Sigmoid colon (tissue), 7 donors: ENCODE results near the gene CRTAC1. TPM values are rescaled to one million over a fixed set of nuclear protein-coding genes. Genes with fewer than 3 reads are reported as not detected.

Source experiments
- DNase-seq: peaks from one replicate; pipeline ENCODE4 v3.0.0-alpha.2; 2019
- H3K27ac ChIP-seq, 4 donors: fragments of 200-600 bp; sonication (generic); one replicate each; pipeline ENCODE4 v1.5.1; 2016 to 2019; ENCODE audit warnings: mild to moderate bottlenecking in 1 of 4
- H3K27me3 ChIP-seq, 3 donors: fragments of 200-600 bp; sonication (generic); one replicate each; pipeline ENCODE4 v1.5.1; 2019; ENCODE audit warnings: mild to moderate bottlenecking in 1 of 3
- H3K36me3 ChIP-seq, 4 donors: fragments of 200-600 bp; sonication (generic); one replicate each; pipeline ENCODE4 v1.5.1; 2016 to 2019
- H3K4me1 ChIP-seq, 4 donors: fragments of 200-600 bp; sonication (generic); one replicate each; pipeline ENCODE4 v1.5.1; 2017 to 2019
- H3K4me3 ChIP-seq, 4 donors: fragments of 200-600 bp; sonication (generic); one replicate each; pipeline ENCODE4 v1.5.1; 2017 to 2019; ENCODE audit warnings: mild to moderate bottlenecking in 2 of 4, moderate library complexity in 1 of 4
- H3K9me3 ChIP-seq, 4 donors: fragments of 200-600 bp in 3 of 4; sonication (generic) in 3 of 4; one replicate each; pipeline versions ENCODE4 v1.5.1 to v1.6.1; 2013 to 2019
- EP300 ChIP-seq, 4 donors: sonication (generic); formaldehyde crosslinking; IDR thresholded peaks; one replicate each; pipeline ENCODE4 v1.6.1; 2017; ENCODE audit warnings: antibody characterized with exemption in 4 of 4
- POLR2A ChIP-seq, 2 donors: fragments of 450-650 bp; IDR thresholded peaks; one replicate each; pipeline ENCODE4 v1.6.1; 2016; ENCODE audit warnings: antibody characterized with exemption in 2 of 2, mild to moderate bottlenecking in 2 of 2, moderate library complexity in 2 of 2
- POLR2AphosphoS5 ChIP-seq, 4 donors: sonication (generic); formaldehyde crosslinking; IDR thresholded peaks; one replicate each; pipeline ENCODE4 v1.6.1; 2017; ENCODE audit warnings: antibody characterized with exemption in 4 of 4
- WGBS, 2 donors: extraction: QIAGEN DNeasy Blood & Tissue Kit; methylation state at CpG; one replicate each; pipeline ENCODE4 v1.1.7; 2013; 5-methylcytosine and 5-hydroxymethylcytosine counted together
- intact Hi-C: fragments of 100-400 bp; cut with DNase I; formaldehyde crosslinking; loops from one replicate; pipeline ENCODE4 v1.15.1; 2023
- polyA plus RNA-seq, 3 donors: library from polyadenylated mRNA; stranded (reverse); fragments of 200-250 nt; gene quantifications; one replicate each; pipeline ENCODE4 v1.2.3, GENCODE V29; 2013
- total RNA-seq, 4 donors: library from RNA; depleted of rRNA; stranded (reverse); fragments of >200 nt; gene quantifications; one replicate each; pipeline ENCODE4 v1.1.0, GENCODE V29; 2016
- TF ChIP-seq, protein P1 (sequence below), 4 experiments: fragments of 450-650 bp in 3 of 4; fragments of 200-600 bp in 1 of 4; IDR thresholded peaks; one replicate each; pipeline ENCODE4 v1.5.1; 2016 to 2019; ENCODE audit warnings: antibody characterized with exemption in 4 of 4, mild to moderate bottlenecking in 3 of 4, moderate library complexity in 2 of 4
- donor health status: healthy with polysubstance abuse.
- donor health status: Bipolar disorder and iron deficiency.
- donor health status: healthy.

CRTAC1 gene
- total and polyA plus RNA-seq, 7 donors = 1.2 to 6.4 (median 2.6) TPM; not detected in 1

DNA sequence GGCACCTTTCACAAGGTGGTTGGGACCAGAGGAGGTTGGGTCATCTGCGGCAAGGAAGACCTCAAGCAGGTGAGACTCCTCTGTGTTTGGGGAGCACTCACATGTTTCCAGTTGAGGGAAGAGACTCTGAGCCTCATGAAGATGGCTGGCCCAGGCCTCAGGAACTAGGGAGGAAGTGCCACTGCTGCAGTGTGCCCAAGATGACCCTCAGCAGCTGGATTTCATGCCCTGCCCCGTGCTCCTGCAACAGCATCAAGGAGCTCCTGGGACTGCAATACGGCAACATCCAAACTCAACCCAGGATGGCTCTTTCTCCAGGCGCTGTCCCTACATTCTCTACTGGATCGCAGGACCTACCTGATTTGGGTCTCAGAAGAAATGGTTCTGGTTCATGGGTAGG is 106.9 kb downstream of the CRTAC1 start:
- intact Hi-C loops = no loop called here
- H3K36me3 ChIP-seq = no peaks in the 10 kb centered on the region
- H3K4me1 ChIP-seq = peaks cover 0 to 13% (median 2%) of the 10 kb centered on the region in 4 donors
- H3K27ac ChIP-seq = no peak overlapping the region
- 88 to 92% methylated on average over 5 of the region's 5 CpGs for WGBS, 2 donors
- no peak overlapping the region for H3K4me3 ChIP-seq
- H3K9me3 ChIP-seq = no peaks in the 10 kb centered on the region
- DNase-seq = no peak
- H3K27me3 ChIP-seq = peaks cover 0 to 43% (median 4%) of the 10 kb centered on the region in 3 donors
- TF ChIP-seq POLR2AphosphoS5 (IDR thresholded peaks at IDR 0.05) = no peak

DNA sequence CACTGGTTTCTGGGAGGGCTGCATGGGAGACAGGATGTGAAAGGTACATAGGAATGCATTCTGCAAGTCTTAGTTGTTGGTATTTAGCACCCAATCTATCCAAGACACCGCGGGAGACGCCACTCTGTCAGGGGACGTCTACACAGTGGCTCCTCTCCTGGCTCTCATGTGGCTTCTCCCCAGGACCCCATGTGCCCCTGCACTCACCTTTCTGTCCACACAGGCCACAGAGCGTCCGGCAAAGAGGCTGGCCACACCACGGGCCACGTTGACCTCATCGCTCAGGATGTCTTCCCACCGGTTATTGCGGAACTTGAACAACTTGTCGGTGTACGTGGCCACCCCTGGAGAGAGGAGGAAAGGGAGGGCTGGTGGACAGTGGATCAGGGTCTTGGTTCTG is 107.4 kb downstream of the CRTAC1 start:
- DNase-seq = no peak
- WGBS, 2 donors = 95 to 96% methylated on average over 13 of the region's 13 CpGs
- Histone ChIP-seq H3K27ac (no peak overlapping the region), H3K4me1 (peaks cover 0 to 13% (median 2%) of the 10 kb centered on the region in 4 donors), H3K27me3 (peaks cover 0 to 41% (median 4%) of the 10 kb centered on the region in 3 donors), H3K4me3 (no peak overlapping the region), H3K36me3 (no peaks in the 10 kb centered on the region), H3K9me3 (no peaks in the 10 kb centered on the region)
- intact Hi-C loops = no loop called here
- TF ChIP-seq POLR2A (IDR thresholded peaks at IDR 0.05) (no peak), EP300 (IDR thresholded peaks at IDR 0.05) (no peak), POLR2AphosphoS5 (IDR thresholded peaks at IDR 0.05) (no peak)
- TF ChIP-seq, protein P1, sequence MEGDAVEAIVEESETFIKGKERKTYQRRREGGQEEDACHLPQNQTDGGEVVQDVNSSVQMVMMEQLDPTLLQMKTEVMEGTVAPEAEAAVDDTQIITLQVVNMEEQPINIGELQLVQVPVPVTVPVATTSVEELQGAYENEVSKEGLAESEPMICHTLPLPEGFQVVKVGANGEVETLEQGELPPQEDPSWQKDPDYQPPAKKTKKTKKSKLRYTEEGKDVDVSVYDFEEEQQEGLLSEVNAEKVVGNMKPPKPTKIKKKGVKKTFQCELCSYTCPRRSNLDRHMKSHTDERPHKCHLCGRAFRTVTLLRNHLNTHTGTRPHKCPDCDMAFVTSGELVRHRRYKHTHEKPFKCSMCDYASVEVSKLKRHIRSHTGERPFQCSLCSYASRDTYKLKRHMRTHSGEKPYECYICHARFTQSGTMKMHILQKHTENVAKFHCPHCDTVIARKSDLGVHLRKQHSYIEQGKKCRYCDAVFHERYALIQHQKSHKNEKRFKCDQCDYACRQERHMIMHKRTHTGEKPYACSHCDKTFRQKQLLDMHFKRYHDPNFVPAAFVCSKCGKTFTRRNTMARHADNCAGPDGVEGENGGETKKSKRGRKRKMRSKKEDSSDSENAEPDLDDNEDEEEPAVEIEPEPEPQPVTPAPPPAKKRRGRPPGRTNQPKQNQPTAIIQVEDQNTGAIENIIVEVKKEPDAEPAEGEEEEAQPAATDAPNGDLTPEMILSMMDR (IDR thresholded peaks at IDR 0.05) = no peak

DNA sequence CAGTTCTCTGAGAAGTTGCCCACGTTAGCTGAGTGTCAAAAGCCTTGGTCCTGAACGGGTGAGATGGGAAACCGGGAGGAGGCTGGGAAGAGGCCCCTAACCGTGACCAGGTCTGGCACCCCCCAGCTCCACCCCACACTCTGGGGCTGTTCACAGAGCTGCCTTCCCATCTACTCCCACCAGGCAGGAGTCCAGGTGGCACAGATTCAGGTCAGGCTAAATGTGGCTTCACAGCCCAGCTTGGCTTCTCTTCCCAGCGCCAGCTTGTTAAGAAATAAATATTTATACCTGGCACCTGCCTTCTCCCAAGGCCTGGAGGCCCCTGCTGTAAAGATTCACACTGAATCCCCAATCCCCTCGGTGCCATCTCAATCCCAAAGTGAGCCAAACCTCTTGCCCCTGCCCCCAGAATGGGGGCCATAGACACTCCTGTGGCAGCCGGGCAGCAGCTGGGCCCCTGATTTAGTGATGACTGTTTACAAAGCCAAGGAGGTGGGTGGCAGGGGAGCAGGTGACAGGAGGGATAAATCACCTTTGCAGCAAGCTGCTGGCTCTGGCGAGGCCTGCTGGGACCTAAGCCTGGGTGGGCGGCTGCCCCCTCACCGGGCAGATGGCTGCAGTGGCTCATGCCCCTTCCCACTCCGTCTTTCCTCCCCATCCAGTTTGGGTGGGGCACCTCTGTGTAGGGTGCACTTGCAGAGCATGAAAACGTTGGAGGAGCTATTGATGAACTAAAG is 108.2 kb downstream of the CRTAC1 start:
- Histone ChIP-seq H3K36me3 (no peaks in the 10 kb centered on the region), H3K27me3 (peaks cover 0 to 33% (median 0%) of the 10 kb centered on the region in 3 donors), H3K27ac (no peak overlapping the region), H3K4me1 (peaks cover 0 to 13% (median 2%) of the 10 kb centered on the region in 4 donors), H3K9me3 (no peaks in the 10 kb centered on the region), H3K4me3 (no peak overlapping the region)
- DNase-seq = no peak
- intact Hi-C loops = no loop called here
- WGBS, 2 donors = 48 to 57% methylated on average over 12 of the region's 12 CpGs
- TF ChIP-seq, protein P1 (IDR thresholded peaks at IDR 0.05) = no peak
- no peak for TF ChIP-seq EP300 (IDR thresholded peaks at IDR 0.05)
- TF ChIP-seq POLR2AphosphoS5 (IDR thresholded peaks at IDR 0.05) = no peak
- no peak for TF ChIP-seq POLR2A (IDR thresholded peaks at IDR 0.05)

DNA sequence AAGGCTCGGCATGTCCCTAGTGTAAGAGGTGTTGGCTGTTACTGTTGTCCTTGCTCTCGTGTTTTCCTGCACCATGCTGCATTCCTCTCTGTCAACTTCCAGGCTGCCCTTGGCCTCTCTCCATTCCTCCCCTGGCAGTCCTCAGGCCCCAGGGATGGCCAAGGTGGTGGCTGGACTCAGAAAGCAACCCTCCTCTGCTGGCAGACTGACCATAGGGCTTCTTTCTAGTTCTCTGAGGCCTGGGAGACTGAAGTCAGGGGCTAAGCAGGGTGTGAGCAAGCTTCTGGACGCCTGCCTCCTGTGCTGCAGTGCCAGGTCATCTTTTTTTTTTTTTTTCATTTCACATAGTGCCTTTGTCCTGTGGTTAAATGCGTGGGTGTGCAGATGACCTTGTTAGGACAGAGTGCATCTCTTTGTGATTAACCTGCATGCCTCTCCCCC is 108.8 kb downstream of the CRTAC1 start:
- no peaks in the 10 kb centered on the region for H3K36me3 ChIP-seq
- no peak for TF ChIP-seq EP300 (IDR thresholded peaks at IDR 0.05)
- no peak for TF ChIP-seq POLR2A (IDR thresholded peaks at IDR 0.05)
- TF ChIP-seq, protein P1 (IDR thresholded peaks at IDR 0.05) = no peak
- TF ChIP-seq POLR2AphosphoS5 (IDR thresholded peaks at IDR 0.05) = no peak
- no peak overlapping the region for H3K4me3 ChIP-seq
- H3K9me3 ChIP-seq = no peaks in the 10 kb centered on the region
- WGBS, 2 donors = 24 to 44% methylated on average over 4 of the region's 4 CpGs
- no peak overlapping the region for H3K27ac ChIP-seq
- peaks cover 0 to 13% (median 2%) of the 10 kb centered on the region in 4 donors for H3K4me1 ChIP-seq
- DNase-seq = no peak
- H3K27me3 ChIP-seq = peaks cover 0 to 27% (median 0%) of the 10 kb centered on the region in 3 donors
- intact Hi-C loops = no loop called here

DNA sequence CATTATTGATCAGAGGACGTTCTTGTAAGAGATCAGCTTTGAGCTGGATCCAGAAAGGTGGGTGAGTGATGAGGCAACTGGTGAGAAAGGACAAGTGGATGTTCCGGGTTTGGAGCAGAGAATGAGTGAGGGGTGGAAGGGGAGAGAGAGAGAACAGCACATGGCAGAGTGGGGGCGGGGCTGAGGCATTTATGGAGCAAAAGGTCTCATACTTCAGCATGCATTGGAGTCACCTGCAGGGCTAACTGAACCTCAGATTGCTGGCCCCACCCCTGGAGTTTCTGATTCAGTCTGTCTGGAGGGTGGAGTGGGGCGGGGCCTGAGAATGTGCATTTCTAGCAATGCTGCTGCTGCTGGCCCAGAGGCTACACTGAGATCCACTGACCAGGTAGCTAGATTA is 109.6 kb downstream of the CRTAC1 start:
- TF ChIP-seq POLR2A (IDR thresholded peaks at IDR 0.05) = no peak
- no peak for TF ChIP-seq EP300 (IDR thresholded peaks at IDR 0.05)
- TF ChIP-seq, protein P1 (IDR thresholded peaks at IDR 0.05) = no peak
- TF ChIP-seq POLR2AphosphoS5 (IDR thresholded peaks at IDR 0.05) = no peak
- H3K36me3 ChIP-seq = no peaks in the 10 kb centered on the region
- peaks cover 0 to 16% (median 2%) of the 10 kb centered on the region in 4 donors for H3K4me1 ChIP-seq
- intact Hi-C loops = no loop called here
- peaks cover 0 to 22% (median 0%) of the 10 kb centered on the region in 3 donors for H3K27me3 ChIP-seq
- no peak overlapping the region for H3K27ac ChIP-seq
- 30 to 60% methylated on average over 4 of the region's 4 CpGs for WGBS, 2 donors
- H3K9me3 ChIP-seq = no peaks in the 10 kb centered on the region
- no peak overlapping the region for H3K4me3 ChIP-seq
- no peak for DNase-seq
